Stimulated activated CD4-positive, alpha-beta T cell treated with anti-CD3 and anti-CD28 coated beads, TNF-alpha, amount 100 ng/mL, for 4 hours (primary cell): ENCODE measurements around the gene TREML2.

Source experiments
- DNase-seq, 3 experiments: peaks; one replicate each; pipeline ENCODE4 v3.0.0-alpha.2; 2020; ENCODE audit warnings: low read depth in 3 of 3

The TREML2 gene

DNA sequence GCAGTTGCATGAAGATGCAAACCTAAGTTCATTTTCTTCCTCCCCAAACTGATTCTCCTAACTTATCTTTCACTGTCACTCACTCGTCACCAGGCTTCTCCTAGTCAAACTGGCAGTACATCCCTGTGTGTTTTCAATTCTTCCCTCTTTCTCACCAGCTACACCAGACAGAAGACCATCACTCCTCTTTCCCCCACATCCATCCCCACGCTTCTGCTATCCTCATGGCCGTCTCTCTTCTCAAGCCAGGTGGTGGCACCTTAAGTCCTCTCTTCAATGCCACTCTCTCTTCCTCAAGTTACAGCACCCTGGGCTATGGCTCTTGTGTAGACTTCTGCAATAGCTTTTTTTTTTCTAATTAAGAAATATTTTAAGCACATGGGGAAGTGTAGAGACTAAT, 23.7 kb downstream of the TREML2 start:
- DNase-seq: no peak

DNA sequence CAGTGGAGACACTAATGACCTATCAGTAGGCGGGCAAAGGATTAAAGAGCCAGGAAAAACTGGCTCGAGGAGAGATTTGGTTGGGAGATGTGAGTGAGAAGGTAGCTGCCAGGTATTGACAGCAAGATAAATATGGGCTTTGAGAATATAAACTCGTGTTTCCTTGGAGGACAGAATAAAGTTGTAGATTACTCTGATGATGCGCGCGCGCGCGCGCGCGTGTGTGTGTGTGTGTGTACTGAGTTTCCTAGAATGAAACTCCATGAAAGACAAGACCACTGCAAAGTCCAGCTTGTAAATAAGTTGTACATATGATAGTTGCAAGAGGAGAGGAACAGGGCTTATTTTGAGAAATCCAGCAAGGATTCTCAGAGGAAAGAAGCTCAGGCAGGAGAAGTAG, 24.8 kb downstream of the TREML2 start:
- no peak for DNase-seq

DNA sequence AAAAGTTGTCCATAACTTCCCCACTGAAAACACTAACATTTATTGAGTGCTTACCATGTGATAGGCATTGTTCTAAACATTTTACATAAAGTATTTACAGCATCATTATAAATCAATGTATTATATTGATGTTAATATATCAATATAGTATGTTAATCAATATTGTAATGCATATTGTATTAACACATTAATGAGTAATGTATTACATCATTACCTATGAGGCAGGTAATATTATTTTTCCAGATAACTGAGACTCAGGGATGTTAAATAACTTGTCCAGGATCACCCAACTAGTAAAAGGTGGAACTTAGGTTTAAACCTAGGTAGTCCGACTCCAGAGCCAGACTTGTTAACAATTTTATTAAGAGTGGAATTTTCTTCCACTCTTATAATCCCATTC, 25.9 kb downstream of the TREML2 start:
- no peak for DNase-seq

DNA sequence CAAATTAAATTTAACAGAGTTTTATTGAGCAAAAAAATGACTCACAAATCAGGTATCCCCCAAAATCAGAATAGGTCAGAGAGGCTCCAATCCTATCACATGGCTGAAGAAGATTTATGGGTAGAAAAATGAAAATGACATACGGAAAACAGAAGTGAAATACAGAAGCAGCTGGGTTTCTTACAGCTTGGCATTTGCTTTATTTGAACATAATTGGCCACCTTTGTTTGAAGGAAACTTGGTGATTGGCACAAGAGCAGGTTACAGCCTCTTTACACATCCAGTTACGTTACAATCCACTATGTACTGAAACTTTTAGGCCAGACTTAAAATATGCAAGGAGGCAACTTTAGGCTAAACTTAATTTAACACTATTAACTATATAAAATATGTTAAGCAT, 26.3 kb downstream of the TREML2 start:
- no peak for DNase-seq

DNA sequence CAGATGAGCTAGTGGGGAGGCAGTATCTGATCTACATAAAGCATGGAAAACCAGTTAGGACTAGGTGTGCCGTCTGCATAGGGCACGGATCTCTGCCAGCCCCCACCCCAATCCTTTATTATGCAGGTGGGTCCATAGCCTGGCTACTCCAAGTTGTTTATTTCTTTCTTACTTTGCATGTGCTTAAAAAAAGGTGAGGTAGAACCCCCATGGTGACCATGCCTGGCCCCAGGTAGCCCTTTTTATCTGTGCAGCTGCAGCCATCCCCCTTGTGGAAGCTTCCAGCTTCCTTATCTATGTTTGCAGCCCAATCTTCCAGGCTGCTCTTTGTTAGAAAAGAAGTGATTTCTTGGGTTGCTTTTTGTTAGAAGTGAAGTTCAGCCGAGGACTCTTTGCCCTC, 29.0 kb downstream of the TREML2 start:
- no peak for DNase-seq

DNA sequence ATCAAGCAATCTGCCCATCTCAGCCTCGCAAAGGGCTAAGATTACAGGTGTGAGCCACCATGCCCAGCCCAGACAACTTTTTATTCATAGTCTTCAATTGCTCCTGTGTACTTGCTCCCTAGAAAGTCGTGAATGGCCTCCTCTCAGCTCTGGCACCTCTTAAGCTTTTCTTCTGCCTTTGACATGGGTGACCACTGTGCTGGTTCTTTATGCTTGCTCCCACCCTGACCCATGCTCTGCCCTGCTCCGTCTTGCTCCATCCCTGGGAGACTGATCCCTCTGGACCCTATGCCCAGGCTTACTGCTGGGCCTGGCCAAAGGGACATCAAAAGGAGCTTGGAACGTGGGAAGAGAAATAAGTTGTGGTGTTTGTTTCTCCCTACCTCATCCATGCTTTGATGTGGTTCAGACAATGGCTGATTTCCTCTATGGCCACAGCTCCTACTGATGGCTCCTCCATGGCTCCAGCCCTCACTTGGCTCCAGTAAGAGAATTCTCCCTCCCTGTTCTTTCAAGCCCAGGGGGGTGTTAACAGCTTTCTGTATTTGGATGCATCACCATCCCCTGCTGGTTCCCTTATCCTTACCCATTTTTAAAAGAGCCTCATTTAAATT, 30.3 kb downstream of the TREML2 start:
- DNase-seq: no peak

DNA sequence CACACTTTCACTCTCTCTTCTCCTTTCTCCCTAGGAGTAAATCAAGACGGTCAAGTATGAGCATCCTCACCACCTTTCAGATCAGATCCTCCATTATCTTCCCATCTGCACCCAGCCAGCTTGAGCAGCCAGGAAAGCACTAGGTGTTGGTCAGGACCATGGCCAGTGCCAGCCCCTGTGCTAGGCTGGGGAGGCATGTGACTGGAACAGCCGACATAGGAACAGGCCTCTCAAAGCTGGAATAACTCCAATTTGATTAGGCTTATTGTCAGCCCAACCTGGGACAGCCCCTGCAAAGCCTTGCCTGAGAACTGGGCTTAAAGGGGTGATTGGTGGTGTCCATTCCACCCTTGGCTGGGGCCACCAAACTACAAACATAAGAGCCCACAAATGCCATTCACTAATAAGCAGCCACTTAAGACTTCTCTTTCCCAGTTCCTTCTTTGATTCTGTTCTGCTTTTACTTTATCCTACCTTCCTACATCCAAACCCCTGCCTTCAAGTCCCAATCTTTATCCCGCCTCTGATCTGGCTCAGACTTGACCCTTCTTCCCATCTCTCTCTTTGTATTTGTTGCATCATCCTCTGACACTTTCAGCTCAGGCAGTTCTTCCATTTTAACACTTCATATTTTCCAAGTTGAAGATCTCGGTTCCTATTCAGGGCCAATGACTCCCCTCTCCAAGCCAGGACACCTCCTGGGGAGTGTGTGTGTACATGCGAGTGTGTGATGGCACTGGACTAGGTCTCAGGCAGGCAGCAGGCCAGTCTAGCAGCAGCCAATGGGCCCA, 33.6 kb downstream of the TREML2 start:
- no peak for DNase-seq

DNA sequence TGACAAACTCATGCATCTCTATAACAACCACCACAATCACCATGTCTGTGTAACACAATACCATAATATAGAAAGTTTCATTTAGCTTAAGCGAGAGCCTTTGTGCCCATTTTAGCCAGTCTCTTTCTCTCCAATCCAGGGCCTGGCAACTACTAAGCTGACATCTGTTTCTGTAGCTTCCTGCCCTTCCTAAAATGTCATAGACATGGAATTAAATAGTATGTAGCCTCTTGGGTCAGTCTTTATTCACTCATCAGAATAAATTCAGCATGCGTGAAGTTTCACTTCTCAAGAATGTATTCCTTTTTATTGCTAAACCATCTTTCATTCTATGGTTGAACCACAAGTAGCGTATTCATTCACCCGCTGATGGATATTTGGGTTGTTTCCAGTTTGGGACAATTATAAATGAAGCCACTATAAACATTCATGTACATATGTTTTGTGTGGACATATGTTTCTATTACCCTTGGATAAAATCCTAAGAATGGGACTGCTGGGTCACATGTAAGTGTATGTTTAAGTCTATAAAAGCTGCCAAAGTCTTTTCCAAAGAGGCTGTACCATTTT, 36.3 kb downstream of the TREML2 start:
- no peak for DNase-seq

DNA sequence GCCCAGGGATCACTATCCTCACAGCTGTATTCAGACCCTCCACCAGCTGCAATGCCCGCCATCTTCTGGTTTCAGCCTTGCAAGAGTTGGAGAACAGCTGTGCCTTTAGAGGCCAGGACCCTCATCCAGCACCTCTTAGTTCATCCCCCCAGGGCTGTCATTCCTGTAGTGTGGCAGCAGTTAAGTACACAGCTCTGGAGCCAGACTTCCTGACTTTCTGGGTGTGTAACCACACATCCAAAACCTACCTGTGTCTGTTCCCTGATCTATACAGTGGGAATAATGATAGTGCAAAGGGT, 37.6 kb downstream of the TREML2 start:
- DNase-seq: no peak

DNA sequence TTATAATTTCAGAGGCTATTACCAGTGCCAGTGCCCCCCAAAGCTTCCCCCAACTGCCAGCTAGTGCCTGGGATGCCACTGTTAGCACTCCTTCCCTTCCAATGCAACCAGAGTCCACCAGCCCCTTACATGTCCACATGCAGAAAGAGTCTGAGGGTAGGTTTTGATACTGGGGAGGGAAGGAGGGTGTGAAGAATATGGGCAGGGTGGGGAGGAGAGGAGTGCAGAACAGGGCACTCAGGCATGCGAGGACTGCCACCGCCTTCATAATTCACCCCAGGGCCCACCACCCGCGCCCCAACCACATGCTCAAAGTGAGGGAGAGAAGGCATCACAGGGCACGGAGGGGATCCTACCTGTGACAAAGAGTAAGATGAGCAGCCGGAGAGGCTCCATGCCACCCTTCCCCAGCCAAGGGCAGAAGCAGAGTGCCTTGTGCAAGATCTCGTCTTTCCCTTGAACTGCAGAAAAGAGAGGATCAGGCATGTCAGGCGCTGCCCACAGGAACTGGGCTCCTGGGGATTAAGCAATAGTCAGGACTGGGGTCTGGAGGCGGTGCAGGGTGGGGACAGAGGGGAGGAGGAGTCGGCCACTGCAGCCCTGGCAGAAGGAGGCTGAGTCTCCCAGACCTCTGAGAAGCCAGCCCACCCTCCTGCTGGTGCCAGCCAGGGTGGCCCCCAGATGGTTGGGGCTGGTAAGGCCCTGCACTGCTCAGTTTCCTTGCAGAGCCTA, 38.1 kb downstream of the TREML2 start, which contains the start of gene TREM2:
Gene TREM2 (minus strand): TSS at position 430 of the 732 bp plus-strand sequence. CDS start 34 bp downstream, at position 396.
- DNase-seq: no peak

DNA sequence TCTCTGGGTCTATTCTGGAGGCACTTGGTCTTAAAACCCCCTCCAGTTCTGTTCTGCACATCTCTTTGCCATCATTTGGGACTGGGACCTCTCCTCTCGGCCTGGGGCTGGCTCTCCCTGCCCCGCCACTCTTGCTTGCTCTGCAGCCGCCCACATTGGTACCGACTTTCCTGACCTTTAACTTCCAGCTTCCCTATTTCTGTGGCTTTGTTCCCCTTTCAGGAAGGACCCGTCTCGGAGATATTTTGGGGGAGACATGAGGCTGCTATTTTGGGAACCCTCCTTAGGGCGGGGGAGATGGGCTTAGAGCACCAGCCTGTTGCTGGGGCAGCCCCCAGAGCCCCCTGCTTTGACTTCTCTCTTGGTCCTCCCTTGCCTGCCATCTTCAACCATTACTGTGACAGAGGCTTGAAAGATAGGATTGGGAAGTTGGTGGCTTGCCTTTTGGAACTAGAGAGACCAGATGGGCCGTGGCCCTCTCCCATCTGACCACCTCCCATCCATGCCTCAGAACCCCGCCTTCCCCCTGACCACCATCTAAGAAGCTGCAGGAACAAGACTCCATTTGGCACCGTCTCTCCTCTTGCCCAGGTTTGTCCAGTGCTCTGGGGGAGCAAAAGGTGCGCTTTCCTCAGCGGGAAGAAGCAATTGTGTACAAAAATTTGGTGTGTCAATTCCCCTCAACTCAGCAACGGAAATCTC, 38.9 kb downstream of the TREML2 start:
- no peak for DNase-seq

DNA sequence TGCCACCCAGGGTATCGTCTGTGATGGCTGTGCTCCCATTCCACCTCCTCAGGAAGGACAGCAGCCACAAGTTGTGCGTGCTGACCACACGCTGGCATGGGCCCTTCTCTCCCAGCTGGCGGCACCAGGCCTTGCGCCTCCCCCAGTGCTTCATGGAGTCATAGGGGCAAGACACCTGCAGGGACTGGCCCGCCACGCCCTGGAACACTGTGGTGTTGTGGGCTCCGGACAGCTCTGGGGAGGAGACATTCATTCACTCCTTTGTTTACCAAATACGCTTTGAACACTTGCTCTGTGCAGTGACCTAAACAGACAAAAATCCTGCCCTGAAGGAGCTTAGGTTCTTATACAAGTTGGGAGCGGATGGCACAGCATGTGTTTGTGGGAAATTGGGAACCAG, 39.6 kb downstream of the TREML2 start:
- no peak for DNase-seq

DNA sequence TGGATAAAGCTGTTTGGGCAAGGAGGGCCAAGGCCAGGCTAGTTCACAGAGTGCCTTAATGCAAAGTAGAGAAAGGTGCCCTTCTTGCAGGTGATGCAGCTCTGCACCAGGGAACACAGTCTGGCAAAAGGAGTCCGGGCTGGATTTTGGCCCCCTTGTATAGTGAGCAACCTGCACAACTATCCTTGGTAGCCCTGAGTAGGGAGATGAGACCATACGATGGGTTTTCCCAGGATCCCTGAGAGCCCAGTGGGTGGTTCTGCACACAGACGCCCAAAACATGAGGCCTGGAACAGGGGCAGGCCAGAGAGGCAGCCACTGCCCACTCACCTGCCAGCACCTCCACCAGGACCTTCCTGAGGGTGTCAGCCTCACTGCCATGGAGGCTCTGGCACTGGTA, 40.0 kb downstream of the TREML2 start:
- DNase-seq: no peak

DNA sequence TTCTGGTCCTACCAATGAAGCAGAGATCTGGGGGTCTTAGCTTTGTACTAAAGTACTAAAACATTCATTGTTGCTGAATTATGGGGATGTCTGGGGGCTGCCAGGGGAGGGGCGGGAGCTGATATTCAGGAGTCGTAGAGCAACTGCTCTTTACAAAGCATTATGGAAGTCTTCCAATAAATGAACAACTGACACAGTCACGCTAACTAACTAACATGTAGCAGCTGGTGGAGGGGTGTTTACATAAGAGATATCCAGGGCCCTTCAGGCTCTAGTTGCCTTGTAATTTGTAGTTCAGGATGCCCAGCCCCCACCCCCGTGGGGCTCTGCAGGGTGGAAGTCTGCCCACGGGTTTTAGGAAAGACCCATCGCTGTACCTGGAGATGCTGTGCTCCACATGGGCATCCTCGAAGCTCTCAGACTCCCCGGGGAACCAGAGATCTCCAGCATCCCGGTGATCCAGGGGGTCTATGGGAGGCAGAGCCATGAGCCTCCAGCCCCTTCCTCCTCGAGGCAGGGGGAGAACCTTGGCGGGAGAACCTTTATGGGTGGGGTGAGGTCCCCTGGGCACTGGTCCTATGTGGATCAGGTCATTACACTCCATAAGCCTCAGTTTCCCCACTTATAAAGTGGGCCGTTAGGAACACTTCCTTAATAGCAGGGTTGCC, 41.4 kb downstream of the TREML2 start:
- no peak for DNase-seq

DNA sequence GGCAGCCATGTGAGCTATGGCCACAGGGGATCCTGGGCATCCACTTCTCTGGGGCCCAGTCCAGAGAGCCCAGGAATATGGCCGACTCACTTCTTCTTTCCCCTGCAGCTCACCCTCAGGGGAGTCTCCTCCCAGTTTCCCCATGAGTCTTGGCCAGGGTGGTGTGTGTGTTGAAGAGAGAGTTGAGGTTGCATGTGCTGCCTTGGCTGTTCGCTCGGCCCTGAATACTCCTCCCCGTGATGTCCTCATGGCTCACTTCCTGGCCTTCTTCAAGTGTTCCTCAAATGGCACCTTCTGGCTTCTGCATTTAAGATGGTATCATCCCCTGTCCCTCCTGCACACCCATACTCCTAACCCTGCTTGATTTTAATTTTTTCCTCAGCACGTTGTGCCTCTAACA, 43.6 kb downstream of the TREML2 start:
- no peak for DNase-seq

DNA sequence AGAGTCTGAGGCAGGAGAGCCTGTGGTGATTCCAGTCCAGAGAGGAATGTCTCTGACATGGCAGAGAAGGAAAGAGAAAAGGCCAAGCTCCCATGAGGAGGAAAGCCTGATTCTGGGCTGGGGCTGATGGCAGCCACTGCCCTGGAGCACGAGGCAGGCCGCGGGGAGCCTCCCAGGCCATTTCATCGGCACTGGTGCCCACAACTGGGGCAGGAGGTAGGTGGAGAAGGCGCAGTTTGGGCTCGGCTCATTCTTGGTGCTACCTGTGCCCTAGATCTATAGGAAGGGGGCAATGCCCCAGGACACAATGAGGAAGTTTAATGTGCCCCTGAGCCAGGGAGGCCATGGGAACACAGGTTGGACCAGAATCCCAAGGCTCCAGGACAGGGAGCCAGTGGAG, 44.2 kb downstream of the TREML2 start:
- no peak for DNase-seq

DNA sequence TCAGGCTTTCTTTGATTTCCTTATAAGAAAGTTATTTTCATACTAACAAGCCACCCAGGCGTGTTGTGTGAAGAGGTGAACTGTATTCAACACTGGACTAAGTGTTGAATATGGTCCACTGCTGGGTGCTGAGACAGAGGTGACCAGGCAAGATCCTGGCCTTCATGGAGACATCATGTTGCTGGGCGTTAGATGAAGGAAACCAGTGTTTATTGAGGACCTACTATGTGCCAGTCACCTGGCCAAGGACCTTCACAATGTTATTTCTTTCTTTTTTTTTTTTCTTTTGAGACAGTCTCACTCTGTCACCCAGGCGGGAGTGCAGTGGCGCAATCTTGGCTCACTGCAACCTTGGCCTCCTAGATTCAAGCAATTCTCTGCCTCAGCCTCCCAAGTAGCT, 44.9 kb downstream of the TREML2 start:
- DNase-seq: no peak

DNA sequence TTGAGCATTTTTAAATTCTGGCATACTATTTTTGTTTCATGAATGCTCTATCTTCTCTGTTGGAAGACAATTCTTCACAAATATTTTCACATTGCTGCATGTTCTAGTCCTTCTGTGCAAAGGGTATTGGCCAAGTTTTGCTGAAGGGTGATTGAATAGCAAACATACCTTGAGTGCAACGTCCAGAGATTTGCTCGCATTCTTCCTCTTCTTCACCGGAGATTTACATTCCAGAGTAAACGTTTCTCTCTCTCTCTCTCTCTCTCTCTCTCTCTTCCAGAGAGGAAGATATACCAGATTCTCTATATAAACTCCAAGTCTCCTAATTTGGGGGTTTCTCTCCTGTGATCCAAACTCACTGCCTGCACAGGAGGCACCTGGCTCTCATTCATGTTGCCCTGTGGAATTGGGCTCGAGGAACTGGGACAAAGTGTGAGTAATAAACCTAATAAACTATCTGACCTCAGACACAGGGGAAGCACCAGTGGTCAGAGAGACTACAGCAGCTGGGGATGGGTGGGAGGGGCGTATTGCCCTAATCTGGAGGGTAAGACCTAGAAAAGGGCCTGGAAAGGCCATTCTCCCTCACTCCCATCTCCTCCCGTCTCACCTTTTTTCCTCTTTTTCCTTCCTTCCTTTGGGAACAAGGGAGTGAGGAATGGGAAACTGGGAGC, 45.7 kb downstream of the TREML2 start:
- no peak for DNase-seq

DNA sequence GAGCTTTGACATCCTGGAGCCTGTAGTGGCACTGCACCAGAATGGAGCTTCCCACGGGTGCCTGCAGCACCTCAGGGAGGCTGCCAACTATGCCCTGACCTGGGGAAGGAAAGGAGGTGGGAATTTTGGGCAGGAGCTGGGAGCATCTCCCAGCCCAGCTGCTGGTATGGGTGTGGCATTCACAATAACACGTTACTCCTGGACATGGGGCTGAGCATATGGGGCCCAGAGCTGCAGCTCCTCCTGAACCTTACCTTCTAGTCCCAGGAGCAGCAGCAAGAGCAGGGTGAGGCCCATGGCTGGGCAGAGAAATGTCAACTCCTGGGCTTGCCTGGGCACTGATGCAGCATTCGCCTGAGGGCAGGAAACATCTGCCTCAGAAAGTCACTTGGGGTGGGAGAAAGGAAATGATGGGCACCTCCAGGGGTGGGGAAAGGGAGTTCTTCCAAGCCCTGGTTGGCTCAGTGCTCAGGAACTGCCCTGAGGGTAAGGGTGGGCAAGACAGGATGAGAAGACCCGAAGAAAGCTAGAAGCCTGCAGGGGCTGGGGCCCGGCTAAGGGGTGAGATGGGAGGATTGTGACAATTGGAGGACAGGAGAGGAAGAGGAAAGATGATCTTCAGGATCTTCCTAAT, 46.8 kb downstream of the TREML2 start, which contains the start of gene TREML1:
Gene TREML1 (minus strand): TSS at position 356 of the 634 bp plus-strand sequence. CDS start 59 bp downstream, at position 297.
- DNase-seq: no peak

DNA sequence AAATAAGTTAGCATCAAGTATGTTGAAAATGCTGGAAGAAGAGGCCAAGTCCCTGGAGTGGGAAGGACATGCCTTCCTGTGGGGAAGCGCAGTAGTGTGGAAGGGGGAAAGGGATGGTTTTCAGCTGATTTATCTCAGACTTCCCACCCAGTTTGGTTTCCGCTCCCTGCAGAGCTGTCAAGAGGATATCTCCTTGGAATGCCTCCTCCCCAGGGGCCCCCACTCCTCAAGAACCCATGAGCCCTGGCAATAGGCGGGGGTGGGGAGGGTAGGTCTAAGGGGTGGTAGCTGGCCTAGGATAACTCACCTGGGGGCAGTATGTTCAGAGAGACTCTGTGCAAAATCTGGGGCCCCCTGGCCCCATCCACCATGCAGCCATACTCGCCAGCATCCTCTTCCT, 47.5 kb downstream of the TREML2 start:
- DNase-seq: no peak
